ENCODE measurements around the gene AMMECR1.
"Not testable (repeated sequence)": the region's sequence is repeated elsewhere in the genome, so short reads cannot be mapped to it uniquely, and the experiment has no call there.

AMMECR1 gene

GRCh38 chrX:110317820-110318663 lies at the start of gene AMMECR1:
TSS of gene AMMECR1 (minus strand) at chrX:110318085. CDS start at chrX:110318071, 14 bp downstream.
- Histone ChIP-seq H3K4me3 (ENCODE audit: low read length) (peak within 1 kb of the TSS; percentile 79), H3K27me3 (ENCODE audit: control insufficient read depth, insufficient read depth, low read length) (peaks cover 2% of the 10 kb centered on the region), H3K4me1 (ENCODE audit: control insufficient read depth, insufficient read depth, low read length) (no peaks in the 10 kb centered on the region), H3K36me3 (ENCODE audit: control insufficient read depth, insufficient read depth, low read length) (no peaks in the 10 kb centered on the region), H3K27ac (ENCODE audit: low read depth, low read length) (peak within 1 kb of the TSS; percentile 67), H3K9ac (ENCODE audit: low read length) (peak within 1 kb of the TSS; percentile 45)

GRCh38 chrX:110363244-110363643 lies 45.4 kb upstream of the AMMECR1 start:
- Histone ChIP-seq H3K36me3 (ENCODE audit: control insufficient read depth, insufficient read depth, low read length) (no peaks in the 10 kb centered on the region), H3K27ac (ENCODE audit: low read depth, low read length) (no peak overlapping the region), H3K9ac (ENCODE audit: low read length) (no peak overlapping the region), H3K27me3 (ENCODE audit: control insufficient read depth, insufficient read depth, low read length) (peaks cover 4% of the 10 kb centered on the region), H3K4me3 (ENCODE audit: low read length) (no peak overlapping the region), H3K4me1 (ENCODE audit: control insufficient read depth, insufficient read depth, low read length) (no peaks in the 10 kb centered on the region)

- H3K27ac ChIP-seq (ENCODE audit: low read depth, low read length) = no peak overlapping the region
- no peaks in the 10 kb centered on the region for H3K4me1 ChIP-seq (ENCODE audit: control insufficient read depth, insufficient read depth, low read length)
- H3K36me3 ChIP-seq (ENCODE audit: control insufficient read depth, insufficient read depth, low read length) = no peaks in the 10 kb centered on the region
- H3K4me3 ChIP-seq (ENCODE audit: low read length) = no peak overlapping the region
- peaks cover 4% of the 10 kb centered on the region for H3K27me3 ChIP-seq (ENCODE audit: control insufficient read depth, insufficient read depth, low read length)
- no peak overlapping the region for H3K9ac ChIP-seq (ENCODE audit: low read length)
These were observed 41.4 kb upstream of the AMMECR1 start for GRCh38 chrX:110359273-110359672.

- Histone ChIP-seq H3K36me3 (ENCODE audit: control insufficient read depth, insufficient read depth, low read length) (no peaks in the 10 kb centered on the region), H3K27ac (ENCODE audit: low read depth, low read length) (no peak within 1 kb of the TSS), H3K4me1 (ENCODE audit: control insufficient read depth, insufficient read depth, low read length) (no peaks in the 10 kb centered on the region), H3K9ac (ENCODE audit: low read length) (no peak within 1 kb of the TSS), H3K27me3 (ENCODE audit: control insufficient read depth, insufficient read depth, low read length) (peaks cover 4% of the 10 kb centered on the region), H3K4me3 (ENCODE audit: low read length) (no peak within 1 kb of the TSS)
These were observed 40.7 kb upstream of the AMMECR1 start, which contains the start of gene RTL9 for GRCh38 chrX:110358548-110358947. TSS of gene RTL9 (plus strand) at chrX:110358848. CDS start at chrX:110450618, 91,770 bp downstream.

GRCh38 chrX:110346681-110347080 lies 28.8 kb upstream of the AMMECR1 start:
- Histone ChIP-seq H3K27me3 (ENCODE audit: control insufficient read depth, insufficient read depth, low read length) (no peaks in the 10 kb centered on the region), H3K4me1 (ENCODE audit: control insufficient read depth, insufficient read depth, low read length) (no peaks in the 10 kb centered on the region), H3K36me3 (ENCODE audit: control insufficient read depth, insufficient read depth, low read length) (no peaks in the 10 kb centered on the region), H3K27ac (ENCODE audit: low read depth, low read length) (no peak overlapping the region), H3K9ac (ENCODE audit: low read length) (no peak overlapping the region), H3K4me3 (ENCODE audit: low read length) (no peak overlapping the region)

- no peaks in the 10 kb centered on the region for H3K36me3 ChIP-seq (ENCODE audit: control insufficient read depth, insufficient read depth, low read length)
- no peaks in the 10 kb centered on the region for H3K4me1 ChIP-seq (ENCODE audit: control insufficient read depth, insufficient read depth, low read length)
- H3K9ac ChIP-seq (ENCODE audit: low read length) = no peak overlapping the region
- no peak overlapping the region for H3K4me3 ChIP-seq (ENCODE audit: low read length)
- no peaks in the 10 kb centered on the region for H3K27me3 ChIP-seq (ENCODE audit: control insufficient read depth, insufficient read depth, low read length)
- no peak overlapping the region for H3K27ac ChIP-seq (ENCODE audit: low read depth, low read length)
These were observed 23.5 kb upstream of the AMMECR1 start for GRCh38 chrX:110341189-110342035.

- H3K27ac ChIP-seq (ENCODE audit: low read depth, low read length) = no peak overlapping the region
- H3K36me3 ChIP-seq (ENCODE audit: control insufficient read depth, insufficient read depth, low read length) = no peaks in the 10 kb centered on the region
- H3K4me3 ChIP-seq (ENCODE audit: low read length) = no peak overlapping the region
- H3K27me3 ChIP-seq (ENCODE audit: control insufficient read depth, insufficient read depth, low read length) = no peaks in the 10 kb centered on the region
- no peak overlapping the region for H3K9ac ChIP-seq (ENCODE audit: low read length)
- no peaks in the 10 kb centered on the region for H3K4me1 ChIP-seq (ENCODE audit: control insufficient read depth, insufficient read depth, low read length)
These were observed 21.1 kb upstream of the AMMECR1 start for GRCh38 chrX:110338935-110339334.

- not testable (repeated sequence) for H3K27me3 ChIP-seq (ENCODE audit: control insufficient read depth, insufficient read depth, low read length); H3K27ac ChIP-seq (ENCODE audit: low read depth, low read length); H3K9ac ChIP-seq (ENCODE audit: low read length); H3K36me3 ChIP-seq (ENCODE audit: control insufficient read depth, insufficient read depth, low read length); H3K4me3 ChIP-seq (ENCODE audit: low read length); H3K4me1 ChIP-seq (ENCODE audit: control insufficient read depth, insufficient read depth, low read length)
These were observed 15.6 kb upstream of the AMMECR1 start for GRCh38 chrX:110333458-110333857.

GRCh38 chrX:110331444-110332030 lies 13.7 kb upstream of the AMMECR1 start:
- Histone ChIP-seq H3K4me3 (ENCODE audit: low read length) (no peak overlapping the region), H3K4me1 (ENCODE audit: control insufficient read depth, insufficient read depth, low read length) (no peaks in the 10 kb centered on the region), H3K27me3 (ENCODE audit: control insufficient read depth, insufficient read depth, low read length) (no peaks in the 10 kb centered on the region), H3K36me3 (ENCODE audit: control insufficient read depth, insufficient read depth, low read length) (no peaks in the 10 kb centered on the region), H3K9ac (ENCODE audit: low read length) (no peak overlapping the region), H3K27ac (ENCODE audit: low read depth, low read length) (no peak overlapping the region)

GRCh38 chrX:110328613-110329012 lies 10.7 kb upstream of the AMMECR1 start:
- not testable (repeated sequence) for H3K36me3 ChIP-seq (ENCODE audit: control insufficient read depth, insufficient read depth, low read length); H3K4me1 ChIP-seq (ENCODE audit: control insufficient read depth, insufficient read depth, low read length); H3K9ac ChIP-seq (ENCODE audit: low read length); H3K4me3 ChIP-seq (ENCODE audit: low read length); H3K27me3 ChIP-seq (ENCODE audit: control insufficient read depth, insufficient read depth, low read length); H3K27ac ChIP-seq (ENCODE audit: low read depth, low read length)

GRCh38 chrX:110327336-110327735 lies 9.5 kb upstream of the AMMECR1 start:
- H3K27ac ChIP-seq (ENCODE audit: low read depth, low read length) = no peak overlapping the region
- no peaks in the 10 kb centered on the region for H3K36me3 ChIP-seq (ENCODE audit: control insufficient read depth, insufficient read depth, low read length)
- no peak overlapping the region for H3K4me3 ChIP-seq (ENCODE audit: low read length)
- H3K4me1 ChIP-seq (ENCODE audit: control insufficient read depth, insufficient read depth, low read length) = no peaks in the 10 kb centered on the region
- H3K9ac ChIP-seq (ENCODE audit: low read length) = no peak overlapping the region
- no peaks in the 10 kb centered on the region for H3K27me3 ChIP-seq (ENCODE audit: control insufficient read depth, insufficient read depth, low read length)

- Histone ChIP-seq H3K9ac (ENCODE audit: low read length) (no peak overlapping the region), H3K4me1 (ENCODE audit: control insufficient read depth, insufficient read depth, low read length) (no peaks in the 10 kb centered on the region), H3K4me3 (ENCODE audit: low read length) (no peak overlapping the region), H3K27ac (ENCODE audit: low read depth, low read length) (no peak overlapping the region), H3K36me3 (ENCODE audit: control insufficient read depth, insufficient read depth, low read length) (no peaks in the 10 kb centered on the region), H3K27me3 (ENCODE audit: control insufficient read depth, insufficient read depth, low read length) (no peaks in the 10 kb centered on the region)
These were observed 8.8 kb upstream of the AMMECR1 start for GRCh38 chrX:110326712-110327111.

All from rectal smooth muscle tissue (tissue), 1 donor.